GM18519 (cell line): ENCODE measurements around the gene MAP3K4.
A peak's percentile ranks its signal among the peaks of the same experiment; 100 is the strongest.

Experiments
- ATAC-seq: cut with Tn5 transposase; IDR thresholded peaks from one replicate; pipeline ENCODE4 v1.9.1; 2021; ENCODE audit warnings: mild to moderate bottlenecking, moderate library complexity; ENCODE audit not compliant: unreplicated experiment, low FRiP score

The MAP3K4 gene, protein sequence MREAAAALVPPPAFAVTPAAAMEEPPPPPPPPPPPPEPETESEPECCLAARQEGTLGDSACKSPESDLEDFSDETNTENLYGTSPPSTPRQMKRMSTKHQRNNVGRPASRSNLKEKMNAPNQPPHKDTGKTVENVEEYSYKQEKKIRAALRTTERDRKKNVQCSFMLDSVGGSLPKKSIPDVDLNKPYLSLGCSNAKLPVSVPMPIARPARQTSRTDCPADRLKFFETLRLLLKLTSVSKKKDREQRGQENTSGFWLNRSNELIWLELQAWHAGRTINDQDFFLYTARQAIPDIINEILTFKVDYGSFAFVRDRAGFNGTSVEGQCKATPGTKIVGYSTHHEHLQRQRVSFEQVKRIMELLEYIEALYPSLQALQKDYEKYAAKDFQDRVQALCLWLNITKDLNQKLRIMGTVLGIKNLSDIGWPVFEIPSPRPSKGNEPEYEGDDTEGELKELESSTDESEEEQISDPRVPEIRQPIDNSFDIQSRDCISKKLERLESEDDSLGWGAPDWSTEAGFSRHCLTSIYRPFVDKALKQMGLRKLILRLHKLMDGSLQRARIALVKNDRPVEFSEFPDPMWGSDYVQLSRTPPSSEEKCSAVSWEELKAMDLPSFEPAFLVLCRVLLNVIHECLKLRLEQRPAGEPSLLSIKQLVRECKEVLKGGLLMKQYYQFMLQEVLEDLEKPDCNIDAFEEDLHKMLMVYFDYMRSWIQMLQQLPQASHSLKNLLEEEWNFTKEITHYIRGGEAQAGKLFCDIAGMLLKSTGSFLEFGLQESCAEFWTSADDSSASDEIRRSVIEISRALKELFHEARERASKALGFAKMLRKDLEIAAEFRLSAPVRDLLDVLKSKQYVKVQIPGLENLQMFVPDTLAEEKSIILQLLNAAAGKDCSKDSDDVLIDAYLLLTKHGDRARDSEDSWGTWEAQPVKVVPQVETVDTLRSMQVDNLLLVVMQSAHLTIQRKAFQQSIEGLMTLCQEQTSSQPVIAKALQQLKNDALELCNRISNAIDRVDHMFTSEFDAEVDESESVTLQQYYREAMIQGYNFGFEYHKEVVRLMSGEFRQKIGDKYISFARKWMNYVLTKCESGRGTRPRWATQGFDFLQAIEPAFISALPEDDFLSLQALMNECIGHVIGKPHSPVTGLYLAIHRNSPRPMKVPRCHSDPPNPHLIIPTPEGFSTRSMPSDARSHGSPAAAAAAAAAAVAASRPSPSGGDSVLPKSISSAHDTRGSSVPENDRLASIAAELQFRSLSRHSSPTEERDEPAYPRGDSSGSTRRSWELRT (N-terminal part only)

DNA sequence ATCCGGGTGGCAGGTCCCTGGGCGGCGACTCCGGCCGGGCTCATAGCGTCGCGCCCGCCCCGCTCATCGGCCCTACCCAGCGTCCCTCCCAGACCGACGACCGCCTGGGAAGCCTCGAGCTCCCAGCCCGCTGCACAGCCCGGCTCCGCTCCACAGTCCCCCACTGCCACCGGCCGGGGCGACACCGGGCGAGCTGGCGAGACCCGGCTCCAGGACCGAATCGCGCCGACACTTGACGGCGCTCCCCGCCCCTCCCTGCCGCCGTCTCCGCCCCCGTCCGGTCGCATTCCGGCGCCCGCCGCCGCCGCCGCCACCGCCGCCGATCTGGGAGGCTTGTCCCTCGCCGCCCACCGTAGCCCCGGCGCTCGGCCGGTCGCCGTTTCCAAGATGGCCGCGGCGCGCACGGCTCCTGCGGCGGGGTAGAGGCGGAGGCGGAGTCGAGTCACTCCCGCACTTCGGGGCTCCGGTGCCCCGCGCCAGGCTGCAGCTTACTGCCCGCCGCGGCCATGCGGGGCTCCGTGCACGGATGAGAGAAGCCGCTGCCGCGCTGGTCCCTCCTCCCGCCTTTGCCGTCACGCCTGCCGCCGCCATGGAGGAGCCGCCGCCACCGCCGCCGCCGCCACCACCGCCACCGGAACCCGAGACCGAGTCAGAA lies at the start of gene MAP3K4:
MAP3K4 (plus strand) TSS at position 364 of the 655 bp plus-strand sequence; CDS start at position 527, 163 bp downstream.
- ATAC-seq, result peak; percentile 48

DNA sequence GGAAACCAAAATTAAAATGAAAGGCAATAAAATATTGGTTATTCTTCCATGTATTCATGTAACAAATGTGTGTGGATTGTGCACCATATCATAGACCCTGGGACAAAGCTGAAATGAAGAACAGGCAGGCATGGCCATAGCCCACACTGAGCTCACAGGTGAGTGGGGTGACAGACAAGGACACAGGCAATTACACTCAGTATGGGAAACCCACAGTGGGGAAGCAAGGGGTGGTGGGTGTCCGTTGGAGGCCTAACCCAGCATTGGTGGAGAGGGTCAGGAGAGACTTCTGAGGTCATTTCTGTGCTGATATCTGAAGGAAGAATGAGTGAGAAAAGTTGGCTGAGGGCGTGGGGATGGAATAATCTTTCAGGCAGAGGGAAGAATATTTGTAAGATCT lies 47.6 kb upstream of the MAP3K4 start:
- ATAC-seq, result no peak

DNA sequence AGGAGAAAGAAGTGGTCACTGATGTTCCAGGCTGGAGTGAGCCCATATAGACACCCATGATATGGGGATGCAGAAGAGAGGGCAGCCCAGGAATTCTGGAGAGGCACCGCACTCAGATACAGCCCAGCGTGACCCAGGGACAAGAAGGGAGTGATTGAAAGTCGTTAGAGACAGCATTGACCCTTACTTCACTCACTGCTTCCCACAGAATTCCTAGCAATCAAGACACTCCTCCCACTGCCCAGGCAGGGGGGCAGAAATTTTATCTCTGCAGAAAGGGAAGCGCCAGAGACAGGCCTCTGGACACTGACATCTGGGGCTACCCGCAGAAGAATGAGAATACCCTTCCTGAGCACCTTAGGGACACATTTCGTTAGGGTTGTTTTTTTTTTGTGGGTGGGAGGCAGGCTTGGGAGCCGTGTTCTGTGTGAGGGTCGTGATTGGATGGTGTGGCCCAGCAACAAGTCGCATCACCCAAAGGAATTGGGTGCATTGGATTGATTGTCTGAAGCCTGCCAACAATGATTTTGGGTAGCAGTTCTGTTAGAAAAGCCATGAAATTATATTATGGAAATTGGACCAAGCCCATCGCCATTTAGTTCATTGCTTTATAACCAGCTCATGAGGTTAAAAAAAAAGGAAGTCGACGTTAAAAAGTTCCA lies 45.9 kb upstream of the MAP3K4 start:
- ATAC-seq, result no peak

DNA sequence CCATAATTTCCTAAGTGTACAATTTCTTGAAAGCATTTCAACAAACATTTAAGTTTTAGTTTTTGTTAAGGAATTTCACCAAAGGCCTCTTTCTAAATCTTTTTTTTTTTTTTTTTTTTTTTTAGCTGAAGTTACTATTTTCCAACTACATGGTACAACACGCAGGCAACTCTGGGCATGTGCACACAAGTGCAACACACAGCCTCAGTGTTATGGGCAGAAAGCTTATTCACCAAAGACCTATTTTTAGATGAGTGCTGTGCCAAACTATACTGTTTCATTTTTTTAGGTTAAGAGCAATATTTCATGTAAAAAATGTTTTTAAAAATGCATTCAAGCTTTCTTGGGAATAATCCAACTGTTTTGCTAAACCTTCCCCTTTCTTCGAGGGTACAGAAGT lies 42.0 kb upstream of the MAP3K4 start:
- ATAC-seq, result no peak

DNA sequence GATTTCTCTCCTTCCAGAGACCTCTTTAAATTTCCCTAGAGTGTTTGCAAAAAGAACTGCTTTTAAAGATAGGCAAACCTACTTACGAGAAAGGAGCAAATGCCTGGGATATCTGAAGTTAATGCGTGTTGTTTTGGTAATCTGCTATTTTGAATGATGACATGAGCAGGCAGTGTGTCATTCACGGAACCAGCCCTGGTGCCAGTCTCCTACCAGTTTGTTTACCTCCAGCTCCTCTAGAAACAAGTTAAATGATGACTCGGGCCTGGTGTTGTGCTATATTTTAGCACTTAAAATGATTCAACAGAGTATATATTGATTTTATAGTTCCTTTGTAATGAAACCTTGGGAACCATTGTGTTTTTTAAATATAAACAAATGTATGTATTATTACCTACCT lies 41.1 kb upstream of the MAP3K4 start:
- no peak for ATAC-seq

DNA sequence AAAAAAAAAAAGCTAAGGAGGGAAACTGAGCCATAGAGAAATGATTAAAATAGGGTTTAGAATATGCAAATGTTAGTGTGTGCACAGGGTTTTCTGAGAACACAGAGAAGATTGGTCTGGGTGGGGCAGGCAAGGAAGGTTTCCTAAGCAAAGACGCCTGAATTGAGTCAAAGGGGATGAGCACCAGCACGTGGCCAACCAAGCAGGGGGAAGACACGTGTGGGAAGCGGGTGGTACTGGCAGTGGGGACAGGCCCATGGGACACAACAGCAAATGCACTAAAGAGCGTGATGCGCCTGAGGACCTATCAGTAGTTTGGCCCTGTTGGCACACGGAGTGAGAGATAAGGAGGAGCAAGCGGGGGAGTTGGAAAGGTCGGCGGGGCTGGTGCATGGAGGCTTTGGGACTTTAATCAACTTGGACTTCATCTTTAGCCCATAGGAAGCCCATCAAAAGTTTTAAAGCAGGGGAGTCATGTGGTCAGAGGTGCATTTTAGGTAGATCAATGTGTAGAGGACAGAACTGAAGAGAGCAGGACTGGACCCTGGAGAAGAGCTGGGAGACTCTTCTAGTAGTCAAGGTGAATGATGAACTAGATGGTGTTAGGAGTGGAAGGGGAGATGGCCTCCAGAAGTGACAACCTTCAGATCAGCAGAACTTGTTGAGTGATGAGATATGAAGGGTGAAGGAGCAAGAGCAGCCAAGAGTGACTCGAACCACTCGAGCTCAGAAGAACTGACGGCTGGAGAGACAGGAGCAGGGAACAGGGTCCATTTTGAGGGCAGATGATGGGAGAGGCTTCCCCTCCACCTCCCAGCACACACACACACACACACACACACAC lies 40.2 kb upstream of the MAP3K4 start:
- no peak for ATAC-seq

DNA sequence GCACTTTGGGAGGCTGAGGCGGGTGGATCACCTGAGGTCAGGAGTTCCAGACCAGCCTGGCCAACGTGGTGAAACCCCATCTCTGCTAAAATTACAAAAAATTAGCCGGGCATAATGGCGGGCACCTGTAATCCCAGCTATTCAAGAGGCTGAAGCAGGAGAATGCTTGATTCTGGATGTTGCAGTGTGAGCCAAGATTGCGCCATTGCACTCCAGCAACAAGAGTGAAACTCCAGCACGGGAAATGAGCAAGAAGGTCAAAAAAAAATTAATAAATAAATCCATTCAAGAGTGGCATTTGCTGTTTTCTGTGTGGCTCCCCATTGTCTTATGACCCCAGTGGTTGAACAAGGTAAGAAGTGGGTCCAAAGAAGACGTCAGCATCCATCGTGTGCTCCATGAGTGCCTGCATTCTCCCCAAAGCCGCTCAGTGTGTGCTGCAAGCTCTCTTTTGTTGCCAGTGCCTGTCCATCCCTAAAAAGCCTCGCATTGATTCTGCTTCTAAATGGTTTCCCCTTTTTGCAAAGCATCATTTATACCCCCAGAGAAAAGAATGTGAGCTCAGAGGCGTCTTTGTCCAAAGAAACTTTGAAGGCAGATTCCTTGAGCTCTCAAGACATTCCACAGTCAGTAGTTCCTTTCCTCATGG lies 38.8 kb upstream of the MAP3K4 start:
- ATAC-seq, result no peak

DNA sequence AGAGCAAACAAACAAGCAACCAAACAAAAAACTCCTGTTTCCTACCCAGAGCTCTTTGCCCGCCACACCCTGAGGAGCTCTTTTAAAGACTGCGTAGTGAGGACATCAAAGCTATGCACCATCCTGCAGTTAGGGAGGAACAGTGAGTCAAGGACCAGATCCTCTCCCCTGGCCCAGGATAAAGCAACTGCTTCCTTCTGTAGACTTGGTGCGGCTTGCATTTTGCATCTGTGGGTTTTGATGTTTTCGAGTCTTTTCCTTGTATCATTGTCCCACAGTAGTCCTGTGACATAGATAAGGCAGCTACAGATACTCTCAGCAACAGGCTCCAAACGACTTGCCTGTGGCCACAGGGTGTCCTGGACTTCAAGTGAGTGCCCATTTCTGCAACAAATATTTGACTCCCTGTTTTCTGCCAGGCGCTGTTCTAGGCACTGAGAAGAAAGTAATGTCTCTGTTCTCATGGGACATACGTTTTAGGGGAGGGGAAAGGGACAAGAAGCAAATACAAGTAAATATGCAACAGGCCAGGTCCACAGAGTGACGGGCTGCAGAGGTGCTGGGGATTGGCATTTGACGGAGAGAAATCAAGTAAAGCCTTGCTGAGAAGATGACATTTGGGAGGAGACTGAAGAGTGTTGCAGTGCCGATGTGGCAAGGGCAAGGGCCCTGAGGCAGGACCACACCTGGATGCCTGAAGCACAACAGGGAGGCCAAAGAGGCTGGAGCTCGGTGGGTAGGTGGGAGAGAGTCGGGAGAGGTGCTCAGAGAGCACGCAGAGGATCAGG lies 35.9 kb upstream of the MAP3K4 start:
- ATAC-seq, result no peak

DNA sequence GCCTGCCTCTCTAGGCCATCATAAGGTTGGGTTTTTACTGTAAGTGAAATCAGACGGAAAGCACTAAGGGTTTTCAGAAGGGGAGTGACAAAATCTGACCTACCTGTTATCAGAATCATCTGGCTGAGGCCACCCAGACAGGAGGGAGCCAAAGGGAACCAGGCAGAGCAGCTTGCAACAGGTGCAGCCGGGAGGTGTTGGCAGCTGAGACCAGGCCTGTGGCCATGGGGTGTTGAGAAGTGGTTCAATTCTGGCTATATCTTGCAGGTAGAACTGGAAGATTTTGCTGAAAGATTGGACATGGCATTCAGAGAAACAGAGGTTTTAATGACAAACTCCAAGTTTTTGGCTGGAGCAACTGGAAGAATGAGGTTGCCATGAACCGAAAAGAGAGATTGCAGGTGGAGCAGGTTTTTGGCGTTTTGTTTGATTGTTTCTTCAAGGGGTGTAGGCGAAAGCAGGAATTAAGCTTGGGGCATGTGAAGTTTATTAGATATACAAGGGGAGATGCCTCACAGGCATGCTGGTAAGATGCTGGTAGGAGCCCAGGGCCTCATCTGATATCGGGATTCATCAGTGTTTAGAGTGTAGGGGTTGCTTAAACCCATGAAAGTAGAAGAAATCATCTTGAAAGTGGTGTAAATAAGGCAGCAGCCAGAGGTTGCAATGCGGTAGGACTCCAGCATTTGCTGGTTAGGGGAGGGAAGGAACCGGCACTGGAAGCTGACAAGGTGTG lies 35.1 kb upstream of the MAP3K4 start:
- ATAC-seq, result no peak

DNA sequence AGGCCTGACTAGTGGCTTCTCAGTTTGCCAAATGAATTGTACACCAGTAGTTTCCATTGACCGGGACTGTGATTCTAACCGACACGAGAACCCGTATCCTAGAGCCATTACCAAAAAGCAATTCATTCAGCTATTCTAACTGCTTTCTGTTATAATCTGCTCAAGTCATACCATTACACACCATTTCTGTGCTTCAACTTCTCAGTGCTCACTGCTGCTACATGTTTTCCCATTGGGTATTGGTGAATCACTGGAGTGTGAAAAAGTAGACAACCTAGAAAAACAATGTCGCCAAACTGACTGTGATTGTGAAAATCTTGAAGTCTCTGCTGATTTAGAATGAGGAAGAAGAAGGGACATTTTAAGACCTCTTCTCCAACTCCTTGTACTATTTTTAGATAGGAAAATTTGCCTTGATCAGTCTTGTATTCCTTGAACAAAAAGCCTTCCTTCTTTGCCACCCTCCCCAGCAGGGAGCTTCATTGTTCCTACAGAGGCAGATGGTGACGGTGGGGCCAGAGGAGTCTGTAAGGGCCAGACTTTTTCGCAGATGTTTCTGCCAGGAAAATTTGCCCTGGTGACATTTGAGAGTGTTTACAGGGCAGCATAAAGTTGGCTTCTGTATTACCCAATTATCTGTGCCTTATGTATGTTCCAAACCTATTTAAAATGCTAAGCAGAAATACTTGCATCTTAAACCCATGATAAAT lies 31.7 kb upstream of the MAP3K4 start:
- no peak for ATAC-seq

DNA sequence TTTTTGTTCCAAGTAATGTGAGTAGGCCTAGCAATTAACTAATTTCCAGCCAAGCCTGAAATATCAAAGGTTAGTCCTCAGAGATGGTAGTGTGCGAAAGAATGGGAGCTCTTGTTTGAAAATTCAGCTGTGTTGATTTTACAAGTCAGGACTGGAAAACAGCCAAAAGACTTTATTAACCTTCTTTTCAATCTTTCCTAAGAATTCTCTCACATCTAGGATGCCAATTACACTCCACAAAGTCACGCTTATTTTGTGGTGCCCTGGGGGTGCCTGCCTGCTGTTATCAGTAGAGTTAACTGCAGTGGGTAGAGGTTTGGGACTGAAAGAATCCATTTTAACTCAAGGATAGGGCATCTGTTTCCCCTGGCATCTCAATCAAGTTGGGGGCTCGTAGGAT lies 30.7 kb upstream of the MAP3K4 start:
- no peak for ATAC-seq

DNA sequence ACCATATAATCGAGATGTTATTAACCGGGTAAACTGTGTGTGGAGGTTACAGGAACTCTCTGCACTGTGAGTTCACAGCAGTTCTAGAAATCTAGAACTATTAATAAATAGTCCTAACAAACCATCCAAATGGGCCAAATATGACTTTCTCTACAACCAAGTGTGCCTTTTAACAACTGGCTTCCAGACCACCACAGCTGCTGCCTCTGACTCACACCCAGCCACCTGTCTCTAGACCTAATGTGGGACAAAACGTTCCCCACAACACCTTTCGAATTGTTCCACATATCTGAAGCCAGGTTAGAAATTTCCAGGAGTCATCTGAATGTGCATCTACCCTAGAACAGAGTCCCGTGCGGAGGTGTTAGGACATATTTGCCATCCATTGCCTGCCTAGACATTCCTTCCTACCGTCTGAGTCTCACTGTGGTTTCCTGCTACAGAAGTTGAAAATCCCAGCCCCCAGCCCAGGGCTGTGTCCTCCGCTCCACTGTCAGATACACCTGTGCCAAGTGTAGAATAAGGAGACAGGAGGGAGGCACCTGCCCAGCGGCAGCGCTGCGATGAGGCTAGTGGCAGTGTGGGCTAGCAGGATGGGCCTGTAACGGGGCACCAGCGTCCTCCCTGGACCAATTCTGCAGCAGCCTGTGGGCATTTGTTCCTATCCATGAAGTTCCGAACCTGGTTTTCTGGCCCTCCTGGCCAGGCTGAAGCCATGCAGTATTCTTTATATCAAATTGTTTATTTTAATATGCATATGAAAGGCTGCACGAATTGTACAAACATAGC lies 28.5 kb upstream of the MAP3K4 start:
- ATAC-seq, result no peak

DNA sequence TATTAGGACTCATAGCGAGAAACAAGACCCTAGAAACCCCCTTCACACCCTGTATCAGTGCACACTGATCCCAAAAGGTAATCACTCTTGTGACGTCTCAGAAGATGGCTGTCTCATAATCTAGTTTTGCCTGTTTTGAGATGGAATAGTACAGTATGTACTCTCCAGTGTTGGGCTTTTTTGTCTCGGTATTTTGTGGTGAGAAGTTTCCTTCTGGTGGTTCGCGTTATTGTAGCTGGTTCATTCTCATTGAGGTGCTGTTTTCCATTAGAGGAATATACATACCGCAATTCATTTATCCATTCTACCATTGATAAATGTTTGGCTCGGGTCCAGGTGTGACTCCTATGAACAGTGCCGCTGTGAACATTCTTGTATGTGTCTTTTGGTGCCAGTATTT lies 27.9 kb upstream of the MAP3K4 start:
- ATAC-seq, result no peak

DNA sequence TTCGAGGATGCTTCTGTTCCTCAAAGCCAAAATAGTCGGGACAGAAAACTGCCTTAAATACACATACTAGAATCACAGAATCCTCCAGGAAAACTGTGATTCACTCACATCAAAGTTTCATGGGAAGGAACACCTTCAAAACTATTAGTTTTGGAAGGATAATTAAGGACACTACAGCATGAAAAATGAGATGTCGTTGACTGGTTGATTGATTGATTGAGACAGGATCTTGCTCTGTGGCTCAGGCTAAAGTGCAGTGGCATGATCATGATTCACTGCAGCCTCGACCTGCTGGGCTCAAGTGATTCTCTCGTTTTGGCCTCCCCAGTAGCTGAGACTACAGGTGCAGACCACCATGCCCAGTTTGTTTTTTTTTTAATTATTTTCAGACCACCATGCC lies 25.7 kb upstream of the MAP3K4 start:
- ATAC-seq, result no peak

DNA sequence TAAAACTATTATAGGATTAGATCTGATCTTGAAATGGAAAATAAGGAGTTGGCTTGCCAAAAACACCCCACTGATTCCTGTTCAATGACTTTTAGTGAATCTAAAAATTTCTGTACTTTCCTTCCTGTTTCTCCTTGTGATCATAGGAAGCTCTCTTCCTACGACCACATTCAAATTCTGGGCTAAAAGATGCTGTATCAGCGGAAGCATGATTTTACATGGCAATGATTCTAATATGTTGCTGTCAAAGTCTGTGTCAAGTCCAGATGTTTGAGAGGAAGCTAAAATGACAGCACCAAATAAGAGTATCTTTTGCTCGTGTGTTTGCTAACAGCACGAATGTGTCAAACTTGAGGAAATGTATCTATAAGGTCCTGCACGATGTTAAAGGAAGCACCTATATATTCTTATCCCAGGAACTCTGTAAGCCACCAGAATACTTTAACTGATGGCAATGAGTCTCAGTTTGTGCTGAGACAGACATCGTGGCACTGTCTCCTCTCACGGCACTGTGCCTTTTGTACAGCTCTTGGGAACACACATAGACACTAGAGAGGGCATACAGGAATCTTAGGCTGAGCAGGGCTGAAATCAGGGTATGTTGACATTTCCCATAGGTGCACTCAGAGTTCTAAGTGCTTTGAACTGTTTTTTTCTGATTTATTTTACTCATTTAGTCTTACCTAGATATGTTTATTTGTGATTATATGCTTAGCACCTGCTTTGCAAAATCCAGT lies 24.9 kb upstream of the MAP3K4 start:
- ATAC-seq, result no peak
